Measurements from ENCODE around the gene CCDC142. TPM values are rescaled to one million over a fixed set of nuclear protein-coding genes. Genes with fewer than 3 reads are reported as not detected.

The CCDC142 gene
- total and polyA plus RNA-seq, 9 of the 15 experiments (the other 6 are each of a cell fraction or from before 2014, with no cell fraction given) = 0.55 to 11.7 (median 7.2) TPM

DNA sequence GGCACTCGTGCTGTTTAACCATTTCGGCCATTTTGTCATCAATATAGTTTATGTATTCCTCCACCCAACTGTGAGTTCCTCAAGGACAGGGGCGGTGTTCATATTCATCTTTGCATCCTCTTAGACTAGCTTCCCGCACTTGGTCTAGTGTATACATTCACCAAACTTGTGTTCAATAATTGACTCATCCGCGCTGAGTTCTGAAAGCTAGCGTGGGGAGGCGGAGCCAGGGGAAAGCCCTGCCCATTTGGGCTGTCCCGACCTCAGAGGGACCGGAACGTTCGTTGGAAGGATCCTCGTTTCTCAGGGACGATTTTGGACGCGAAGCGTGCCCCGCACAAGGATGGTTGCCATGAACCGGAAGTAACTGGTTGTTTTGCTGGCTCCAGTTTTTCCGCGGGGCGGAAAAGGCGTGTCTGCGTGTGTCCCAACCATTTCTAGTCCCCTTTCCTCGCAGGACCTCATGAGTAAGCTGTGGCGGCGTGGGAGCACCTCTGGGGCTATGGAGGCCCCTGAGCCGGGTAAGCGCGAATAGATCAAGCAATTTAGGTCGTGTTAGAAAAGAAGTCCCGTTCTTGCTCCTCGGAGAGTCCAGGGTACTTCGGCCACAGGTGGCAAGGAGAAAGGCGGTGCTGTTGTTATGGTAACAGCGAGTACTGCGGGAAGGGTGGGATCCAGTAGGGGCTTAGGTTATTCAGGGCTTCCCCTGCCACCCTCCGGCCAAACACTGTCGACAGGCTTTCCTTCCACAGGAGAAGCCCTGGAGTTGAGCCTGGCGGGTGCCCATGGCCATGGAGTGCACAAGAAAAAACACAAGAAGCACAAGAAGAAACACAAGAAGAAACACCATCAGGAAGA lies 27.9 kb downstream of the CCDC142 start, which contains the start of gene INO80B:
Gene INO80B, plus strand, starts transcription at position 434 of the 858 bp plus-strand sequence. Its CDS starts 30 bp downstream, at position 464.
- peak within 1 kb of the TSS; percentile 64 for H3K27ac ChIP-seq (ENCODE audit: extremely low read depth, low read depth, low read length)
- H3K4me2 ChIP-seq (ENCODE audit: insufficient read depth, low read length) = peak within 1 kb of the TSS; percentile 84
- peak; percentile 82 for ATAC-seq
- BruUV-seq (replicated peaks) = TSS peak; percentile 66
- intact Hi-C loops (cut with micrococcal nuclease) (loop anchor here (1.0 to 2.0 kb wide), 2 partner anchors 28 to 74 kb away; partner anchors contain the start of genes AUP1, CCDC142, HTRA2 and TTC31), in situ Hi-C loops (cut with MboI) (no loop called here)
- no peaks in the 10 kb centered on the region for H3K9me3 ChIP-seq (replicated peaks; ENCODE audit: control insufficient read depth, insufficient read depth, low read depth, low read length)
- peak within 1 kb of the TSS; percentile 59 to 91 for H3K9ac ChIP-seq (ENCODE audit: insufficient read depth in 1 of 2, low read depth in 2 of 2, low read length in 2 of 2)
- peak; percentile 99 for FAIRE-seq
- no peaks in the 10 kb centered on the region for H3K9me1 ChIP-seq (ENCODE audit: control insufficient read depth, insufficient read depth, low read length)
- peak within 1 kb of the TSS; percentile 94 for H2AFZ ChIP-seq (ENCODE audit: low read depth, low read length)
- H3K4me1 ChIP-seq (replicated peaks in 1 of 2; ENCODE audit: control insufficient read depth in 2 of 2, insufficient read depth in 2 of 2, low read length in 2 of 2) = peaks cover 9 to 27% of the 10 kb centered on the region in 2 experiments
- no peaks in the 10 kb centered on the region for H4K20me1 ChIP-seq (replicated peaks; ENCODE audit: control insufficient read depth, insufficient read depth, low read length)
- H3K27me3 ChIP-seq (ENCODE audit: control insufficient read depth in 2 of 2, insufficient read depth in 2 of 2, low read length in 2 of 2) = no peaks in the 10 kb centered on the region
- WGBS (ENCODE audit: insufficient coverage, low coverage, missing lambda C conversion rate) = 2% methylated on average over 40 of the region's 40 CpGs
- 0 out of 3 replicates have a peak, but pooled peaks cover 10% of the 10 kb centered on the region for H3K36me3 ChIP-seq (ENCODE audit: control insufficient read depth, insufficient read depth, low read length)
- peaks cover 10% of the 10 kb centered on the region; the same call in 1 of the 3 replicates for H3K79me2 ChIP-seq (ENCODE audit: control insufficient read depth, insufficient read depth, low read length)
- CTCF ChIA-PET (ENCODE audit: low intra/inter-chr PET ratio) = interaction anchor here (0.6 kb wide), 1 partner anchor 28 kb away, joined by 3 read pairs; the partner anchor contains the start of genes CCDC142 and TTC31
- peak within 1 kb of the TSS; percentile 68 for H3K4me3 ChIP-seq
- DNase-seq (ENCODE audit: extremely low read depth in 1 of 4, low spot score in 3 of 4) = peak; percentile 84 to 98 (median 88)
- POLR2A ChIA-PET = interaction anchor here (0.6 to 1.3 kb wide), 9 partner anchors 9 to 78 kb away, joined by 3 to 7 read pairs (median 4); partner anchors contain the start of genes CCDC142, MOGS and TTC31
- TF ChIP-seq, protein P1, sequence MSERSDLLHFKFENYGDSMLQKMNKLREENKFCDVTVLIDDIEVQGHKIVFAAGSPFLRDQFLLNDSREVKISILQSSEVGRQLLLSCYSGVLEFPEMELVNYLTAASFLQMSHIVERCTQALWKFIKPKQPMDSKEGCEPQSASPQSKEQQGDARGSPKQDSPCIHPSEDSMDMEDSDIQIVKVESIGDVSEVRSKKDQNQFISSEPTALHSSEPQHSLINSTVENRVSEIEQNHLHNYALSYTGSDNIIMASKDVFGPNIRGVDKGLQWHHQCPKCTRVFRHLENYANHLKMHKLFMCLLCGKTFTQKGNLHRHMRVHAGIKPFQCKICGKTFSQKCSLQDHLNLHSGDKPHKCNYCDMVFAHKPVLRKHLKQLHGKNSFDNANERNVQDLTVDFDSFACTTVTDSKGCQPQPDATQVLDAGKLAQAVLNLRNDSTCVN (CRISPR knock-in tag; IDR thresholded peaks at IDR 0.05) = no peak
- peak; percentile 84 for TF ChIP-seq NEUROD1 (IDR thresholded peaks at IDR 0.05; ENCODE audit: borderline replicate concordance, low read depth, low read length, partially characterized antibody)
- TF ChIP-seq, protein P2, sequence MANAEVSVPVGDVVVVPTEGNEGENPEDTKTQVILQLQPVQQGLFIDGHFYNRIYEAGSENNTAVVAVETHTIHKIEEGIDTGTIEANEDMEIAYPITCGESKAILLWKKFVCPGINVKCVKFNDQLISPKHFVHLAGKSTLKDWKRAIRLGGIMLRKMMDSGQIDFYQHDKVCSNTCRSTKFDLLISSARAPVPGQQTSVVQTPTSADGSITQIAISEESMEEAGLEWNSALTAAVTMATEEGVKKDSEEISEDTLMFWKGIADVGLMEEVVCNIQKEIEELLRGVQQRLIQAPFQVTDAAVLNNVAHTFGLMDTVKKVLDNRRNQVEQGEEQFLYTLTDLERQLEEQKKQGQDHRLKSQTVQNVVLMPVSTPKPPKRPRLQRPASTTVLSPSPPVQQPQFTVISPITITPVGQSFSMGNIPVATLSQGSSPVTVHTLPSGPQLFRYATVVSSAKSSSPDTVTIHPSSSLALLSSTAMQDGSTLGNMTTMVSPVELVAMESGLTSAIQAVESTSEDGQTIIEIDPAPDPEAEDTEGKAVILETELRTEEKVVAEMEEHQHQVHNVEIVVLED (CRISPR knock-in tag; IDR thresholded peaks at IDR 0.05) = peak; percentile 80
- TF ChIP-seq NFATC3 (IDR thresholded peaks at IDR 0.05) = no peak
- TF ChIP-seq SLC30A9 (CRISPR knock-in tag; IDR thresholded peaks at IDR 0.05) = no peak
- peak; percentile 50; the same call in 1 of the 2 replicates for TF ChIP-seq ZNF384 (IDR thresholded peaks at IDR 0.05; ENCODE audit: low read depth, low read length)
- TF ChIP-seq ATF1 (CRISPR knock-in tag; IDR thresholded peaks at IDR 0.05) = no peak
- peak; percentile 85 for TF ChIP-seq ATF1 (tag; IDR thresholded peaks at IDR 0.05)
- TF ChIP-seq GTF2F1 (IDR thresholded peaks at IDR 0.05; ENCODE audit: low read depth, low read length) = no peak
- TF ChIP-seq RBM25 (IDR thresholded peaks at IDR 0.05; ENCODE audit: low read depth, low read length, severe bottlenecking) = no peak
- TF ChIP-seq RNF2 (IDR thresholded peaks at IDR 0.05) = peak; percentile 50; the same call in 1 of the 2 replicates
- no peak for TF ChIP-seq NR0B1 (IDR thresholded peaks at IDR 0.05; ENCODE audit: partially characterized antibody)
- TF ChIP-seq MAFK (IDR thresholded peaks at IDR 0.05; ENCODE audit: low read length) = peak; percentile 59; the same call in 1 of the 2 replicates
- TF ChIP-seq, protein P3, sequence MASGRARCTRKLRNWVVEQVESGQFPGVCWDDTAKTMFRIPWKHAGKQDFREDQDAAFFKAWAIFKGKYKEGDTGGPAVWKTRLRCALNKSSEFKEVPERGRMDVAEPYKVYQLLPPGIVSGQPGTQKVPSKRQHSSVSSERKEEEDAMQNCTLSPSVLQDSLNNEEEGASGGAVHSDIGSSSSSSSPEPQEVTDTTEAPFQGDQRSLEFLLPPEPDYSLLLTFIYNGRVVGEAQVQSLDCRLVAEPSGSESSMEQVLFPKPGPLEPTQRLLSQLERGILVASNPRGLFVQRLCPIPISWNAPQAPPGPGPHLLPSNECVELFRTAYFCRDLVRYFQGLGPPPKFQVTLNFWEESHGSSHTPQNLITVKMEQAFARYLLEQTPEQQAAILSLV (tag; IDR thresholded peaks at IDR 0.05) = no peak
- TF ChIP-seq ARNT (IDR thresholded peaks at IDR 0.05) = peak; percentile 32 to 88; a peak in 3 of 4 replicates
- no peak for TF ChIP-seq SMARCB1 (IDR thresholded peaks at IDR 0.05; ENCODE audit: insufficient read length, low read depth)

Measured in K562 (cell line).